GM12892 (cell line): ENCODE results near the gene TXNDC15.

Experiments used
- POLR2A ChIP-seq: IDR thresholded peaks from 2 replicates; pipeline ENCODE4 v1.6.1; 2011; ENCODE audit warnings: low read depth, low read length, control low read depth
- POLR2AphosphoS5 ChIP-seq: IDR thresholded peaks from 2 replicates; pipeline ENCODE4 v1.6.1; 2011; ENCODE audit warnings: low read depth, low read length, control low read depth

DNA sequence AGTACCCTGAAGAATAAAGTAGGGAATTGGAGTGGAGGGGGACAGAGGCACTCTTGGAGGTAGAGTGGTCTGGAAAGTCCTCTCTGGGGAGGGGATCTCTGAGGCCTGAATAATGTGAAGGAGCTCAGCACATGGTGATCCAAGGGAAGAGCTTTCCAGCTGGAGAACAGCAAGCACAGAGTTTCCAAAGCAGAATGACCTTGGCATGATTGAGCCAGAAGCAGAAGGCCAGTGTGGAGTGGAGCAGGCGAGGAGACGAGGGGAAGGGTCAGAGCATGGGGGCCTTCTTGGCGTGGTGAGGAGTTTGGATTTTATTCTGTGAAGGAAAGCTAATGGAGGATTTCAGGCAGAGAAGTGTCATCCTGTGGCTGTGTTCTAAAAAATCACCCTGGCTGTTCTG lies 39.1 kb downstream of the TXNDC15 start:
- TF ChIP-seq POLR2A, result no peak
- no peak for TF ChIP-seq POLR2AphosphoS5
